A673 (cell line): Measurements from ENCODE around the gene CDC123. TPM values are rescaled to one million over a fixed set of nuclear protein-coding genes. Genes with fewer than 3 reads are reported as not detected.
"Not testable (repeated sequence)": the region's sequence is repeated elsewhere in the genome, so short reads cannot be mapped to it uniquely, and the experiment has no call there.

Experiments
- BruUV-seq: library from RNA; stranded (reverse); fragments of 400-500 nt; replicated peaks from 2 replicates; lab custom pipeline; 2021; lab: Mats Ljungman, UMichigan
- CTCF ChIA-PET: fragments of 300-600 bp; sonication (Branson Sonifier 250); formaldehyde crosslinking; loops from one replicate; lab custom pipeline; 2022; ENCODE audit warnings: antibody characterized with exemption; lab: Charles Lee
- POLR2A ChIA-PET: fragments of 300-600 bp; sonication (Branson Sonifier 250); formaldehyde crosslinking; loops from one replicate; lab custom pipeline; 2022; ENCODE audit warnings: antibody characterized with exemption; ENCODE audit not compliant: low non-redundant PET; lab: Charles Lee
- DNase-seq: peaks from one replicate; pipeline ENCODE4 v3.0.0-alpha.2; 2015; ENCODE audit warnings: low spot score
- H3K27ac ChIP-seq: fragments of 200-600 bp; sonication (generic); 2 replicates; pipeline ENCODE4 v1.5.1; 2016; ENCODE audit warnings: mixed run types, low read depth, mild to moderate bottlenecking, mixed read lengths, antibody characterized with exemption, low read length; ENCODE audit not compliant: poor library complexity, severe bottlenecking
- H3K27me3 ChIP-seq: fragments of 200-600 bp; sonication (generic); replicated peaks from 2 replicates; pipeline ENCODE4 v1.6.1; 2017; ENCODE audit warnings: mixed run types, low read depth, mild to moderate bottlenecking, mixed read lengths, antibody characterized with exemption, low read length; ENCODE audit not compliant: insufficient read depth, poor library complexity
- H3K36me3 ChIP-seq: fragments of 200-600 bp; sonication (generic); 2 replicates; pipeline ENCODE4 v1.6.1; 2016; ENCODE audit warnings: mixed run types, mild to moderate bottlenecking, mixed read lengths, antibody characterized with exemption, low read length; ENCODE audit not compliant: insufficient read depth, poor library complexity, severe bottlenecking
- H3K4me1 ChIP-seq: fragments of 200-600 bp; sonication (generic); 2 replicates; pipeline ENCODE4 v1.6.1; 2017; ENCODE audit warnings: mixed run types, mild to moderate bottlenecking, mixed read lengths, antibody characterized with exemption, low read length; ENCODE audit not compliant: insufficient read depth, poor library complexity, severe bottlenecking
- H3K4me3 ChIP-seq: fragments of 200-600 bp; sonication (generic); 2 replicates; pipeline ENCODE4 v1.5.1; 2016; ENCODE audit warnings: low read depth, mixed run types, mild to moderate bottlenecking, mixed read lengths, low read length; ENCODE audit not compliant: poor library complexity, severe bottlenecking
- H3K9me3 ChIP-seq: fragments of 200-600 bp; sonication (generic); 2 replicates; pipeline ENCODE4 v1.6.1; 2016; ENCODE audit warnings: mixed run types, low read depth, mild to moderate bottlenecking, mixed read lengths, antibody characterized with exemption, low read length; ENCODE audit not compliant: poor library complexity, severe bottlenecking
- CTCF ChIP-seq: fragments of 300-800, 200-600 bp; sonication (generic); conservative IDR thresholded peaks from 2 replicates; pipeline ENCODE4 v1.5.1; 2017; ENCODE audit warnings: low read depth, mild to moderate bottlenecking, antibody characterized with exemption, low read length, moderate library complexity, mixed read lengths
- EZH2 ChIP-seq: fragments of 200-600 bp; sonication (generic); IDR thresholded peaks from 2 replicates; pipeline ENCODE4 v1.6.1; 2017; ENCODE audit warnings: borderline replicate concordance, low read depth, mild to moderate bottlenecking, mixed read lengths, antibody characterized with exemption, low read length; ENCODE audit not compliant: poor library complexity, severe bottlenecking
- intact Hi-C: fragments of 100-400 bp; cut with micrococcal nuclease; formaldehyde crosslinking; loops from one replicate; pipeline ENCODE4 v1.10.0; 2022; ENCODE audit not compliant: unreplicated experiment
- total RNA-seq: library from RNA; stranded (reverse); gene quantifications from 2 replicates; pipeline ENCODE4 v1.2.3, GENCODE V29; 2021

CDC123 gene
- total RNA-seq, 1 experiment from 2014 or later, result 207 TPM

GRCh38 chr10:12225444-12225843 lies 29.5 kb downstream of the CDC123 start:
- no peak for TF ChIP-seq CTCF
- TF ChIP-seq EZH2, result no peak
- POLR2A ChIA-PET, result interaction anchor here (0.6 kb wide), 1 partner anchor 180 kb away, joined by 3 read pairs; no protein-coding TSS in a partner anchor

GRCh38 chr10:12226438-12226837 lies 30.4 kb downstream of the CDC123 start:
- CTCF ChIA-PET, DNase-seq, H3K9me3 ChIP-seq, H3K4me3 ChIP-seq, POLR2A ChIA-PET, intact Hi-C loops, H3K27ac ChIP-seq, BruUV-seq, H3K27me3 ChIP-seq: not testable (repeated sequence)
- H3K4me1 ChIP-seq, result peaks cover 11% of the 10 kb centered on the region
- peaks cover 51% of the 10 kb centered on the region for H3K36me3 ChIP-seq

More at GRCh38 chr10:12225444-12225843, 29.5 kb downstream of the CDC123 start:
- Histone ChIP-seq H3K27ac (no peak overlapping the region), H3K4me1 (peaks cover 11% of the 10 kb centered on the region), H3K9me3 (peaks cover 5% of the 10 kb centered on the region), H3K27me3 (no peaks in the 10 kb centered on the region), H3K4me3 (no peak overlapping the region), H3K36me3 (peaks cover 48% of the 10 kb centered on the region)
- CTCF ChIA-PET, result no interaction called here
- intact Hi-C loops, result no loop called here
- no TSS peak for BruUV-seq
- no peak for DNase-seq

GRCh38 chr10:12228851-12229250 lies 32.9 kb downstream of the CDC123 start:
- Histone ChIP-seq H3K36me3 (peaks cover 51% of the 10 kb centered on the region), H3K27ac (peak overlapping the region; percentile 42), H3K27me3 (no peaks in the 10 kb centered on the region), H3K4me3 (no peak overlapping the region), H3K9me3 (no peaks in the 10 kb centered on the region), H3K4me1 (peaks cover 11% of the 10 kb centered on the region)
- intact Hi-C loops, result no loop called here
- TF ChIP-seq CTCF, result no peak
- TF ChIP-seq EZH2, result no peak
- no peak for DNase-seq
- POLR2A ChIA-PET, result no interaction called here
- BruUV-seq, result no TSS peak
- CTCF ChIA-PET, result no interaction called here

GRCh38 chr10:12234687-12235086 lies 38.7 kb downstream of the CDC123 start:
- H3K9me3 ChIP-seq, DNase-seq, POLR2A ChIA-PET, H3K4me3 ChIP-seq, BruUV-seq, CTCF ChIA-PET, H3K27ac ChIP-seq, intact Hi-C loops, H3K27me3 ChIP-seq: not testable (repeated sequence)
- H3K4me1 ChIP-seq, result peaks cover 11% of the 10 kb centered on the region
- H3K36me3 ChIP-seq, result peaks cover 77% of the 10 kb centered on the region
